ENCODE data around the gene DYSF.

DYSF gene

DNA sequence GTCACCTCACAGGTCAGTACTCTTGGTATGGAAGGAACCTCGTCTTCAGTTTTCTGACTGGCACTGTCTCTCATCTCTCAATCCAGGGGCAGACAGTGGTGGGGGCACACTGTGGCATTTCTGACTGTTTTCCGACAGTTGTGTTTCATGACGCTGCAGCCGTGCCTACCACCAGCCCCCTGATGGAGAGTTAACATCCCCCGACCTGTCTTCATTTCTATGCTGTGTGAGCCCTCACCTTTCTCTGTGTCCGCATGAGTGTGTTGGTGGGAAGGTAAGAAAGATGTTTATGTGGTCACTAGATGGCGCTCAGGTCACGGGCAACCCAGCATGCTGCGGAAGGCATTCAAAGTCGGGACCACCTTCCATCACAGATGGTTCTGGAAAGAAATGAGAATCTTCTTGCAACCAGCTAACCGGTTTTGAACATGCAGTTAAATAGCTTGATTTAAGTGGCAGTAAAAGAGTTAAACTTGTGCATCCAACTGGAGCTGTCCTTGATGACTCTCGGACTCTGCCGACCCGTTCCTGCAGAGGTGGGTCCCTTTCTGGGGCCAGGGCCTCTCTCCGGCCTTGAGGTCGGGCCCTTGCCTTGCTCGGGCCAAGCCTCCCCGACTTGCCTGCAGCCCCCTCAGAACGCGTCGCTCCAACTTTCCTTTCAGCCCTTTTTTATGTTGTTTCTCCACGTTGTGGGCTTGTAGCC, 92.4 kb downstream of the DYSF start:
- TF ChIP-seq RAD21 (IDR thresholded peaks at IDR 0.05; ENCODE audit: low read depth) (peak; percentile 97), CREB1 (IDR thresholded peaks at IDR 0.05; ENCODE audit: low read depth) (no peak)

- no peak for TF ChIP-seq EP300 (IDR thresholded peaks at IDR 0.05; ENCODE audit: borderline replicate concordance)
- TF ChIP-seq FOXM1 (IDR thresholded peaks at IDR 0.05; ENCODE audit: borderline replicate concordance, low read depth), result no peak
- TF ChIP-seq TCF12 (IDR thresholded peaks at IDR 0.05; ENCODE audit: low read depth), result no peak
- TF ChIP-seq CEBPB (IDR thresholded peaks at IDR 0.05), result no peak
- no peak for TF ChIP-seq RAD21 (IDR thresholded peaks at IDR 0.05; ENCODE audit: low read depth)
- TF ChIP-seq TAF1 (IDR thresholded peaks at IDR 0.05; ENCODE audit: low read depth), result no peak
- no peak for TF ChIP-seq YY1 (IDR thresholded peaks at IDR 0.05; ENCODE audit: low read depth)
- TF ChIP-seq USF1 (IDR thresholded peaks at IDR 0.05), result no peak
- TF ChIP-seq ZBTB7A (IDR thresholded peaks at IDR 0.05; ENCODE audit: low read depth), result no peak
These were observed 92.9 kb downstream of the DYSF start for GRCh38 chr2:71546275-71546638.

DNA sequence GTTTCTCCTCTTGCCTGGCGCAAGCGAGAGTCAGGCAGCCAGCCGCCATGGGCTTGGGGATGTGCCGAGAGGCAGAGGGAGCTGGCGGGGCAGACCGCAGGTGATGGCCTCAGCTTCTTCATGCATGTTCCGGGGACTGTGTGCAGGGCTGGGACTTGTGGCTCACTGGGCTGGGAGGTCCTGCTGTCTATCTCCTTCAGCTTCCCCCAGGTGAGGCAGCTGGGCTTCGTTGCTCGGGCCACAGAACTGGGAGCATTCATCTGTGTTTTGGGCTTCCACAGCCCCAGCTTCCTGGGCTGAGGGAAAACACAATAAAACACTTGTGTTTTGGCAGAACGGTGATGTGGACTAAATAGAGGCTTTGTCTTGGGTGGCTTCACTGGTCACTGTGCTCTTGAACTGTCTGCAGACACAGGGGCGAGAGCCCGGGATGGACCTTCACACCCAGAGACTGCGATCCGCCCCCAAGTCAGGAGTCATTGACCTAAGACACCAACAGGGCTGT, 93.5 kb downstream of the DYSF start:
- TF ChIP-seq EP300 (IDR thresholded peaks at IDR 0.05; ENCODE audit: borderline replicate concordance), result no peak
- TF ChIP-seq ZBTB7A (IDR thresholded peaks at IDR 0.05; ENCODE audit: low read depth), result no peak
- TF ChIP-seq TAF1 (IDR thresholded peaks at IDR 0.05; ENCODE audit: low read depth), result no peak
- TF ChIP-seq CREB1 (IDR thresholded peaks at IDR 0.05; ENCODE audit: low read depth), result no peak
- TF ChIP-seq TEAD4 (IDR thresholded peaks at IDR 0.05), result no peak
- TF ChIP-seq NFIC (IDR thresholded peaks at IDR 0.05), result no peak
- no peak for TF ChIP-seq REST (IDR thresholded peaks at IDR 0.05; ENCODE audit: low read depth)
- no peak for TF ChIP-seq TCF12 (IDR thresholded peaks at IDR 0.05; ENCODE audit: low read depth)
- TF ChIP-seq, protein P1, sequence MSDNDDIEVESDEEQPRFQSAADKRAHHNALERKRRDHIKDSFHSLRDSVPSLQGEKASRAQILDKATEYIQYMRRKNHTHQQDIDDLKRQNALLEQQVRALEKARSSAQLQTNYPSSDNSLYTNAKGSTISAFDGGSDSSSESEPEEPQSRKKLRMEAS (IDR thresholded peaks at IDR 0.05), result no peak
- TF ChIP-seq RAD21 (IDR thresholded peaks at IDR 0.05; ENCODE audit: low read depth), result no peak
- TF ChIP-seq USF1 (IDR thresholded peaks at IDR 0.05), result no peak
- TF ChIP-seq YY1 (IDR thresholded peaks at IDR 0.05; ENCODE audit: low read depth), result no peak
- no peak for TF ChIP-seq FOXM1 (IDR thresholded peaks at IDR 0.05; ENCODE audit: borderline replicate concordance, low read depth)
- no peak for TF ChIP-seq CEBPB (IDR thresholded peaks at IDR 0.05)
- TF ChIP-seq EGR1 (IDR thresholded peaks at IDR 0.05), result no peak

GRCh38 chr2:71547616-71548285, 94.4 kb downstream of the DYSF start:
- TF ChIP-seq EGR1 (IDR thresholded peaks at IDR 0.05), result no peak
- TF ChIP-seq, protein P1 (IDR thresholded peaks at IDR 0.05), result no peak
- no peak for TF ChIP-seq CEBPB (IDR thresholded peaks at IDR 0.05)
- TF ChIP-seq TEAD4 (IDR thresholded peaks at IDR 0.05), result no peak
- TF ChIP-seq EP300 (IDR thresholded peaks at IDR 0.05; ENCODE audit: borderline replicate concordance), result no peak
- TF ChIP-seq RAD21 (IDR thresholded peaks at IDR 0.05; ENCODE audit: low read depth), result no peak
- no peak for TF ChIP-seq TAF1 (IDR thresholded peaks at IDR 0.05; ENCODE audit: low read depth)
- TF ChIP-seq NFIC (IDR thresholded peaks at IDR 0.05), result no peak
- TF ChIP-seq YY1 (IDR thresholded peaks at IDR 0.05; ENCODE audit: low read depth), result no peak
- no peak for TF ChIP-seq CREB1 (IDR thresholded peaks at IDR 0.05; ENCODE audit: low read depth)
- TF ChIP-seq USF1 (IDR thresholded peaks at IDR 0.05), result no peak
- TF ChIP-seq ZBTB7A (IDR thresholded peaks at IDR 0.05; ENCODE audit: low read depth), result no peak
- TF ChIP-seq FOXM1 (IDR thresholded peaks at IDR 0.05; ENCODE audit: borderline replicate concordance, low read depth), result no peak
- no peak for TF ChIP-seq REST (IDR thresholded peaks at IDR 0.05; ENCODE audit: low read depth)
- TF ChIP-seq TCF12 (IDR thresholded peaks at IDR 0.05; ENCODE audit: low read depth), result no peak
